GM19455 (cell line): Measurements from ENCODE around the gene UMAD1.
A peak's percentile ranks its signal among the peaks of the same experiment; 100 is the strongest.

Source experiments
- ATAC-seq: cut with Tn5 transposase; IDR thresholded peaks from one replicate; pipeline ENCODE4 v1.9.1; 2021; ENCODE audit not compliant: unreplicated experiment

UMAD1 gene

DNA sequence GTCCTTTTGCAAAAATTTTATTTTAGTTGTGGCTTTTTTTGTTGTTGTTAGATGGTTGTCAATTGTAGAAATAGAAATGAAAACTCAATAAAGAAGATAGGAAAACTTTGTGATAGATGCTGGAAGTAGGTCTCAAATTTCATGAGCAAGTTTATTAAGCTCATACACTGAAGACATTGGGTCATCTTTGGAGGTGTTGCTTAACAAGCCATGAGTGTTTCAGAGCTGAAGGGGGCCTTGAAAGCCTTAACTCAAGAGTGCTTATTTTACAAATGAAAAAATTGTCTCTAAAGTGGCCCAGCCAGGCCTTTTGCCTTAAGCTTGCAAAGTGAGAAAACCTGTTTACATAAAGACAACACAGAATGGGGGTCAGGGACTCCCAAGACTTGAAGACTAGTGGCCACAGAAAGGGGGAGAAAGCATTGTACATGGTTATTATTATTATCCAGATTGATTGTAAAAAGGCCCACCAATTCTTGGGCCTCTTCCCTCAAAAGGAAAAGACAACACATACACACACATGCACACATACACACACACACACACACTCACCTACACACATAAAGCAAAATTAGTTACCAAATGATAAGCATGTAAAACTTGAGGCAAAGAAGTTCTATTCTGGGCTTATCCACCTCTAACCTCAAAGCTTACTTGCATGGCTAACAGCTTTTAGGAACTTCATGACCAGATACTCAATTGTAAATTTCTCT lies 278.3 kb downstream of the UMAD1 start:
- ATAC-seq: no peak

- no peak for ATAC-seq
Measured at GRCh38 chr7:7919449-7919945, 278.9 kb downstream of the UMAD1 start.

- ATAC-seq: no peak
Measured at GRCh38 chr7:7920056-7920455, 279.5 kb downstream of the UMAD1 start.

- peak; percentile 96 for ATAC-seq
Measured at GRCh38 chr7:7920481-7920880, 279.9 kb downstream of the UMAD1 start.

GRCh38 chr7:7921830-7922229 lies 281.3 kb downstream of the UMAD1 start:
- no peak for ATAC-seq

- ATAC-seq: no peak
Measured at GRCh38 chr7:7922684-7923385, 282.3 kb downstream of the UMAD1 start.

GRCh38 chr7:7923818-7924217 lies 283.3 kb downstream of the UMAD1 start:
- ATAC-seq: no peak

- no peak for ATAC-seq
Measured at GRCh38 chr7:7924303-7924702, 283.8 kb downstream of the UMAD1 start.
